Erythroblast (primary cell): Measurements from ENCODE around the gene STPG1.
A peak's percentile ranks its signal among the peaks of the same experiment; 100 is the strongest.

Source experiments
- DNase-seq, 2 experiments: peaks; one replicate each; lab custom pipeline; 2025; lab: John Stamatoyannopoulos, UW
- GATA1 ChIP-seq: IDR thresholded peaks from 2 replicates; pipeline ENCODE4 v1.6.1; 2011; ENCODE audit warnings: low read depth, mild to moderate bottlenecking, control low read depth, low read length, moderate library complexity
- POLR2A ChIP-seq: IDR thresholded peaks from 2 replicates; pipeline ENCODE4 v1.6.1; 2011; ENCODE audit warnings: mild to moderate bottlenecking, low read length

Gene STPG1

DNA sequence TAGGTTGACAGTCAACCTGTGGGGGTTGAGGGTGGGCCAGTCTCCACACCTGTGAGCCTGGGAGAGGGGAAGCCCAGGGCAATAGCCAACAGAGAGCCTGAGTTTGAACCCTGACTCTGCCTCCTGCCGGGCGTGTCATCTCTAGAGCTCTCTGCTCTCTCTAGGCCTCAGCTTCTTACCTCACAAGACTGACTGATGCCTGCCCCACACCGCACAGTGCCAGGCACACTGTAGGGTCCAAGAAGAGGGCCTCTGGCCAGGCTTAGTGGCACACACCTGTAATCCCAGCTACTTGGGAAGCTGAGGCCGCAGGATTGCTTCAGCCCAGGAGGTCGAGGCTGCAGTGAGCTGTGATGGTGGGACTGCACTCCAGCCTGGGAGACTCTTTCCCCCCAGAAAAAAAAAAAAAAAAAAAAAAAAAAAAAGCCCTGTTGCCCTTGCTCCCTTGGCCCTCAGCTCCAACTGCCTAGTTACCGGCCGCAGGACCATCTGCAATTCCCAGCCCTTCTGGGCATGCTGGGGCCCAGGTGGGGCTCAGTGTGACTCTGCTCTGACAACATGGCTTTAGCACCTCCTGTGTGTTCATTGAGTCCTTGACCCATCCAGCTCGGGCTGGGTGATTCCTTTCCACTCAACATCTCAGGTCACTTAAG is 69.4 kb downstream of the STPG1 start:
- TF ChIP-seq GATA1 (no peak), POLR2A (no peak)
- peak in 1 of 2 experiments; percentile 19 for DNase-seq

DNA sequence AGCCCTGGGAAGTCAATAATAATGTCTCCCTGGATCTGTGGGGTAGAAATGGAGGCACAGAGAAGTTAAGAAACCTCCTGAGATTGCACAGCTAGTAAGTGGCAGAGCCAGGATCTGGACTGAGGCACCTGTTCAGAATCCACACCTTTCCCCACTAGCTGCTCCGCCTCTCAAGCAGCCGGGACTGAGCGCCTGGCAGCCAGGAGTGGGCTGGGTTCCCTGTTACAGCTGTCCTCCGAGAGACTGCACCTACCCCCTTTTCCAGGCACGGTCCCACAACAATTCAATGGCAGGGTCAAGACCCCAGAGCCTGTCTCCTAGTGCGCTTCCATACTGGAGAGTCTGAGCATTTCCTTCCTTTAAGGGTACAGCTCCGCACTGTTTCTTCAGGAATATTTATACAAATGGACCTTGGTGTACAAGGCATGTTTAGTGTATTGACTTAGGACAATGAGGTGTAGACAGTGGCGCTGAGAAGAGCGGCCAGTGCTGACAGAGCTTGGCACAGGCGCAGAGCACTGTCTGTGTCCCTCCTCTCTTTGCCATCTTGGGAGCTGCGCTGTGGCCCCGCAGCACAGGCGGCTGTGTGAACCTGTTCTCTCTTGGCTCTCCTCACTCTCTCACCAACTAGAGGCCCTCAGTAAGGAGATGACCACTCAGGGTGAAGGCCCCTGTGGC is 70.0 kb downstream of the STPG1 start:
- TF ChIP-seq POLR2A (no peak), GATA1 (no peak)
- DNase-seq, result no peak

- no peak for TF ChIP-seq GATA1
- no peak for TF ChIP-seq POLR2A
- DNase-seq, result no peak
Measured at GRCh38 chr1:24341260-24341659, 72.3 kb downstream of the STPG1 start.

GRCh38 chr1:24340770-24341169 is 72.8 kb downstream of the STPG1 start:
- DNase-seq, result no peak
- TF ChIP-seq POLR2A (no peak), GATA1 (no peak)

DNA sequence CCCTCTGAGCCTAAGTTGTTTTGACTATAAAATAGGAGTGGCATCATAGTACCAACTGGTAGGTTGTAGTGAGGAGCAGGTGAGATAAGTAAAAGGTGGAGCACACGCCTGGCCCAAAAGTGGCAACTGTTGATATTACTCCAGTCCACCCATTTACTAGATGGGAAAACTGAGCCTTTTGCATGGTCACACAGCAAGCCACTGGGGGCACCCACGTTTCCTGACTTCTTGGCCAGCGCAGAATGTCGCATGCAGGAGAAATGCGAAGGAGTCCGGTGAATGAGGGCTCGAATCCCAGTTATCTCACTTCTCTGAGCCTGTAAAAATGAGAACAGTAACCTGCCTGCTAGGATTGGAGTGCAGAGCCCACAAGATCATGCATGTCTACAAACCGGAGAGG is 73.6 kb downstream of the STPG1 start:
- no peak for DNase-seq
- TF ChIP-seq GATA1 (no peak), POLR2A (no peak)

DNA sequence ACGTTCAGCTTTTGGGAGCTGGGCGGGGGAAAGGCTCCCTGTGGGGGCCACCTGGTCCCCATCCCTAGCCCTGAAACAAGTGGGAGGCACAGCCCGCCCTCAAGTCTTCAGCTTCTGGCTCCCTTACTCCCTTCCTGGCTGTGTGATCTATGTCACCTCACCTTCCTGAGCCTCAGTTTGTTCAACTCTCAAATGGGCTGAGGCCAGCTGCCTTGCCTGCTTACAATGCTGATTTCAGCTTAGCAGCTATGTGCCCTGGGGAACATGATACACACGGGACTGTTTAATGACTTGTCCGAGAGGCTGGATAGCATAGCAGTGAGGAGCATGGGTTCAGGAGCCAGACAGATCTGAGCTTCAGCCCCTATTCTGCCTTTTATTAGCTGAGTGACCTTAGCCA is 75.1 kb downstream of the STPG1 start:
- TF ChIP-seq POLR2A (no peak), GATA1 (no peak)
- DNase-seq, result no peak

DNA sequence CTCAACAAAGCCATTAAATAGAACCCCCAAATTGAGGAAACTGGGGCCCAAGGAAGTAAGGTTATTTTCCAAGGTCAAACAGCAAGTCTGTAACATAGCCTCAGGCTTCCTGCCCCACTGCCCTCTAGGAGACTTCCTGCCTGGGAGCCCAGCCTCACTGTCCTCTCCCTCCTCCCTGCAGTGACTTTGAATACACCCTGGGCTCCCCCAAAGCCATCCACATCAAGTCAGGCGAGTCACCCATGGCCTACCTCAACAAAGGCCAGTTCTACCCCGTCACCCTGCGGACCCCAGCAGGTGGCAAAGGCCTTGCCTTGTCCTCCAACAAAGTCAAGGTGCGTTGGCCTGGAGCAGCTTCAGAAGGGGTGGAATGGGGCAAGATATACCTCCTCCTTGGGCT is 76.1 kb downstream of the STPG1 start:
- TF ChIP-seq GATA1 (no peak), POLR2A (no peak)
- DNase-seq, result no peak

GRCh38 chr1:24336075-24336474 is 77.5 kb downstream of the STPG1 start:
- no peak for DNase-seq
- TF ChIP-seq POLR2A, result no peak
- no peak for TF ChIP-seq GATA1

DNA sequence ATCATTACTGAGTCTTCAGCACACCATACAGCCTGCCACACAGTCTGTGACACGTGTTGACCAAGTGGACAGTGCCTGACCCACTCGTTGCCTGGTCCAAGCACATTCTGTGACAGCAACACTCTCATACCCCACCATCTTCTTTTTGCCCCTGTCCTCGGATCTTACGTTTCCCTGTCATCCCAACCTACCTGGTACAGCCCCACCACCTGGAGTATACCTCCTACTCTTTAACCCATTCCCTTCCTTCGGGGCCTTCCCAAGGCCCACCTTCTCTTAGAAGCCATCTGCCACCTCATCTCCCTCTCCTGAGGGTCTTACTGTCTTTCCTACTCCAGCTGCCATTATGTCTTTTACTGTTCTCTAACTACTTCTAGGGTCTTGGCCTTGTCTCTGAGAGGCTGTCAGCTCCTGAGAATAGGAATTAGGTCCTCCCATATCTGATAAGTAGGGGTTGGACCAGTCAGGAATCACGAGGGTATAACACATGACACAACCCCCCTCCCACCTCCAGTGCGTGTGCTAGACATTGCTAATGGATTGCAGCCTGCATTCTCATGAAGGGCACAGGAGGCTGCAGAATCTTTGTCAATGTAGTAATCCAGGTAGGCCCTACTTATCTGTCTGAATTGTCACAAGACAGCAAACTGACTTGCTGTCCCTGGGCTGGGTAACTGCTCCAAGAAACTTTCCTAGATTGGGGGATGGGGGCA is 81.5 kb downstream of the STPG1 start:
- no peak for DNase-seq
- TF ChIP-seq POLR2A (no peak), GATA1 (no peak)

GRCh38 chr1:24329797-24330543 is 83.6 kb downstream of the STPG1 start:
- no peak for DNase-seq
- TF ChIP-seq GATA1, result no peak
- no peak for TF ChIP-seq POLR2A

DNA sequence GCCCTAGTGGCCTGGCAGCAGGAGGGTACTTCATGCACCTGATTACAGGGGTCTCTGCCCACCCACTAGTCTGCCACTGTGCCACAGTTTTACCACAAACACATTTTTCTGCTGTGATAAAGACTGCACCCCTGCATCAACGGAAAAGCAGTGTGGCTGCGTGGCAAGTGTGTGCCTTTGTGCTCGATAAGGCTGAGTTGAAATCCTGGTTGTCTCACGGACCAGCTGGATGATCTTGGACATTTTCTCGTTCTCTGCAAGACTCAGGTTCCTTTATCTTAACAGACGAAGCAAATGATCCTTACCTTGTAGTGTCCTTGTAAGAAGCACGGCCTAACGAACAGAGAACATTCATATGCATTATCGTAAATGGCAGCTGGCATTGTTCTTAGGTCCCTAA is 84.3 kb downstream of the STPG1 start:
- TF ChIP-seq POLR2A (no peak), GATA1 (no peak)
- no peak for DNase-seq

DNA sequence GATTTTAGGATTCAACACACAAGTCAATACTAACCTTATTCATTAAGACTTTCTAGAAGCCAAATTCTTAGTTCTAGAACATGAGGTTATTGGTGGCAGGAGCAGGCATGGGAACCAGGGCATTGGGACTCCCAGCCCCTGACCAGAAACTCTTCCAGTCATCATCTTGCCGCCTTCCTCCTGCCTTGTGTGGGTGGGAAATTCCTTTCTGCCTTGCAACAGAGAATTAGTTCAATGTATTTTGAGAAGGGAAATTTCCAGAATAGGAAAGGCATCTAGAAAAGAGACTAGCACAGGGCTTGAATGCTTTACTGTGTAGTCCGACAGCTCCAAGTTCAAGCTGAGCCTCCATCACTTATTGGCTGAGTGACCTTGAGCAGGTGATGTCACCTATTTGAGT is 85.7 kb downstream of the STPG1 start:
- TF ChIP-seq POLR2A (no peak), GATA1 (no peak)
- DNase-seq, result no peak

DNA sequence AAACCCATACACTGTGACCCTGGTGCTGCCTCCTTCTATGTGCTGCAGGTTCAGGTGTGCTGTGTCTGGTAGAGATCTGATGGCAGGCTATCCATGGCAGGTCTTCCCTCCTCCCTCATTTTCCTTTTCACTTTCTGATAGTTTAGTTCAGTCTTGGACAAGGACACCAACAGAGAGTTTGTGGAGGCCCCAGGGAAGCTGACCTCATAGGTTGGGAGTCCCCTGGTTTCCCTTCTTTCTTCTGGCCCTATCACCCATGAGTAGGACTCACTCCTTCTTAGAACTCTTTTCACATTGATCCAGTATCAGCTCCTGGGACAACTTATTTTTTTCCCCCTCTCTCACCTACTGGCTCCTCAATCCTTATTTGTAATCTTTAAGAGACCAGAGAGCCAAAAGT is 86.1 kb downstream of the STPG1 start:
- TF ChIP-seq POLR2A, result no peak
- TF ChIP-seq GATA1, result no peak
- no peak for DNase-seq
